CD4-positive, alpha-beta memory T cell (primary cell): ENCODE data around the gene MDN1. TPM values are rescaled to one million over a fixed set of nuclear protein-coding genes. Genes with fewer than 3 reads are reported as not detected.

Source experiments
- CTCF ChIA-PET: fragments of 350-600 bp; sonication (Branson Sonifier 250); formaldehyde crosslinking; loops from one replicate; lab custom pipeline; 2021; ENCODE audit warnings: inconsistent platforms; ENCODE audit not compliant: partially characterized antibody; lab: Charles Lee
- POLR2A ChIA-PET: fragments of 350-600 bp; sonication (Branson Sonifier 250); formaldehyde crosslinking; loops from one replicate; lab custom pipeline; 2021; ENCODE audit not compliant: partially characterized antibody; lab: Charles Lee
- DNase-seq, 5 donors: peaks; one replicate each; pipeline versions ENCODE4 v3.0.0 to v3.0.0-alpha.2; 2020 to 2022; ENCODE audit warnings: mixed read lengths in 1 of 5
- H3K27ac ChIP-seq: one replicate; pipeline ENCODE4 v1.7.0; 2013; ENCODE audit warnings: low read depth, low read length
- H3K27me3 ChIP-seq: 2 replicates; pipeline ENCODE4 v1.7.0; 2013; ENCODE audit warnings: mild to moderate bottlenecking, low read length, moderate library complexity; ENCODE audit not compliant: insufficient read depth
- H3K36me3 ChIP-seq: 2 replicates; pipeline ENCODE4 v1.7.0; 2013; ENCODE audit warnings: mild to moderate bottlenecking, low read length, moderate library complexity; ENCODE audit not compliant: insufficient read depth
- H3K4me1 ChIP-seq: 2 replicates; pipeline ENCODE4 v1.7.0; 2013; ENCODE audit warnings: mild to moderate bottlenecking, low read length, moderate library complexity; ENCODE audit not compliant: insufficient read depth
- H3K4me3 ChIP-seq, 2 donors: one replicate each; pipeline ENCODE4 v1.7.0; 2013; ENCODE audit warnings: low read length in 2 of 2, mild to moderate bottlenecking in 1 of 2
- H3K9me3 ChIP-seq, 2 donors: one replicate each; pipeline ENCODE4 v1.7.0; 2013; ENCODE audit warnings: low read length in 2 of 2, control low read depth in 1 of 2; ENCODE audit not compliant: control insufficient read depth in 1 of 2
- H3K27ac Mint-ChIP-seq, 7 donors: one replicate each; pipeline ENCODE4 v1.8.0; 2020 to 2021; ENCODE audit warnings: mixed read lengths in 7 of 7, mild to moderate bottlenecking in 6 of 7, inconsistent platforms in 3 of 7, moderate library complexity in 3 of 7
- H3K27me3 Mint-ChIP-seq, 2 donors: one replicate each; pipeline ENCODE4 v1.8.0; 2020 to 2021; ENCODE audit warnings: mixed read lengths in 2 of 2
- H3K36me3 Mint-ChIP-seq, 2 donors: one replicate each; pipeline ENCODE4 v1.8.0; 2020 to 2021; ENCODE audit warnings: mixed read lengths in 2 of 2, inconsistent platforms in 1 of 2, mild to moderate bottlenecking in 1 of 2
- H3K4me1 Mint-ChIP-seq, 4 donors: one replicate each; pipeline ENCODE4 v1.8.0; 2020 to 2021; ENCODE audit warnings: mixed read lengths in 4 of 4, mild to moderate bottlenecking in 1 of 4
- H3K4me3 Mint-ChIP-seq, 8 donors: one replicate each; pipeline ENCODE4 v1.8.0; 2020 to 2021; ENCODE audit warnings: mixed read lengths in 8 of 8, mild to moderate bottlenecking in 7 of 8, moderate library complexity in 6 of 8, inconsistent platforms in 3 of 8
- H3K9me3 Mint-ChIP-seq, 8 donors: one replicate each; pipeline ENCODE4 v1.8.0; 2020 to 2021; ENCODE audit warnings: mixed read lengths in 8 of 8, mild to moderate bottlenecking in 5 of 8, inconsistent platforms in 3 of 8, moderate library complexity in 1 of 8
- intact Hi-C: fragments of 100-400 bp; cut with micrococcal nuclease; formaldehyde crosslinking; loops from one replicate; pipeline ENCODE4 v1.15.1; 2023
- polyA plus RNA-seq, 2 donors: library from polyadenylated mRNA; unstranded; fragments of 300-500 nt; fragmentation: Illumina TruSeq; gene quantifications; one replicate each; pipeline ENCODE4 v1.2.3, GENCODE V29; 2021
- total RNA-seq, 2 experiments: library from RNA; stranded (reverse); gene quantifications; one replicate each; pipeline ENCODE4 v1.2.3, GENCODE V29; 2021

Gene MDN1
- total and polyA plus RNA-seq, 4 experiments from 2014 or later = 4.1 to 72.2 (median 36.1) TPM

GRCh38 chr6:89597372-89597771, 222.2 kb downstream of the MDN1 start:
- CTCF ChIA-PET = no interaction called here
- no peak overlapping the region for H3K4me3 Mint-ChIP-seq

DNA sequence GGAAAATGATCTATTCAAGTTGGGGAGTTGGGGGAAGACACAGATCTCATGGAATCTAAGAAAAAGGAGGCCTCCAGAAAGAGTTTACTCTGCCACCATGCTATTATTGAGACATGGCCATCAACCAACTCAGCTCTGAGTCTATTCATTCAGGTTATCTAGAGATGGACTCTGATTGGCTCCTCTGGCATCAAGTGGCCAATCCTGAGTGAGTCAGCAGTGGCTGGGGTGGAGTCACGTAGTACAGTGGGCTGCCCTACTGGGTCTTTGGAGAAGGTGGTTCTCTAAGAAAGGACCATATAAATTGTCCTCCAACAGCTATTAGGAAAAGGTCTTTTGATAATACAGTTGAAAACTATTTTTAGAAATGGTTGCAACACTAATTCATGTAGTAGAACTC, 223.1 kb downstream of the MDN1 start:
- H3K4me3 ChIP-seq = no peak overlapping the region
- H3K36me3 ChIP-seq = no peaks in the 10 kb centered on the region
- Mint-ChIP-seq H3K4me3 (no peak overlapping the region), H3K4me1 (peaks cover 11 to 19% (median 15%) of the 10 kb centered on the region in 4 donors), H3K27me3 (no peaks in the 10 kb centered on the region), H3K36me3 (peaks cover 0 to 10% of the 10 kb centered on the region in 2 donors), H3K27ac (peak overlapping the region in 6 of 7 donors; percentile 12 to 88 (median 68)), H3K9me3 (peaks cover 0 to 4% (median under 1%) of the 10 kb centered on the region in 8 donors)
- DNase-seq = no peak
- H3K27ac ChIP-seq = no peak overlapping the region
- POLR2A ChIA-PET = no interaction called here
- CTCF ChIA-PET = no interaction called here
- peaks cover 11% of the 10 kb centered on the region for H3K4me1 ChIP-seq
- no peaks in the 10 kb centered on the region for H3K27me3 ChIP-seq
- intact Hi-C loops = no loop called here
- no peaks in the 10 kb centered on the region for H3K9me3 ChIP-seq

More at GRCh38 chr6:89597372-89597771, 222.2 kb downstream of the MDN1 start:
- H3K36me3 ChIP-seq = no peaks in the 10 kb centered on the region
- Mint-ChIP-seq H3K27ac (no peak overlapping the region), H3K4me1 (peaks cover 11 to 19% (median 15%) of the 10 kb centered on the region in 4 donors), H3K27me3 (no peaks in the 10 kb centered on the region), H3K9me3 (peaks cover 0 to 4% (median under 1%) of the 10 kb centered on the region in 8 donors), H3K36me3 (peaks cover 0 to 10% of the 10 kb centered on the region in 2 donors)
- POLR2A ChIA-PET = no interaction called here
- intact Hi-C loops = no loop called here
- H3K9me3 ChIP-seq = no peaks in the 10 kb centered on the region
- H3K4me3 ChIP-seq = no peak overlapping the region
- H3K4me1 ChIP-seq = peaks cover 11% of the 10 kb centered on the region
- H3K27ac ChIP-seq = no peak overlapping the region
- DNase-seq = no peak
- no peaks in the 10 kb centered on the region for H3K27me3 ChIP-seq

DNA sequence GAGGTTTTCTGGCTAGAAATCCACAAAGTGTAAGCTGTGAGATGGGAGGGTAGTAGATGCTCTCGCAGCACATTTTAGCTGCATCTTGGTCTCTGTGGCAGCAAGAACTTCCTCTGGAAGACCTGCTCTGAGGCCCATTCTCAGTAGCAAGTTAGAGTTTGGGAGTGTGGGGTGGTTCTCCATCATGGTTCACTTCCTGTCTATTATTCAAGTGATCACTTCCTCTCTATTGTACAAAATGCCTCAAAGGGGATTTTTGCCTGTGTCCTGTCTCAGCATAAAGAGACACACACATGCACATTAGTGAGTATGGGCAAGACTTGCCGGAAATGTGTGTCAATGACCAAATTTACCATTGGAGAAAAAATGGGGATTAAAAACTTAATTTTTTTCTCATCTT, 223.5 kb downstream of the MDN1 start:
- Histone ChIP-seq H3K36me3 (no peaks in the 10 kb centered on the region), H3K27me3 (no peaks in the 10 kb centered on the region), H3K9me3 (no peaks in the 10 kb centered on the region), H3K4me3 (no peak overlapping the region), H3K27ac (no peak overlapping the region), H3K4me1 (peaks cover 11% of the 10 kb centered on the region)
- Mint-ChIP-seq H3K9me3 (peaks cover 0 to 4% (median under 1%) of the 10 kb centered on the region in 8 donors), H3K4me1 (peaks cover 11 to 19% (median 15%) of the 10 kb centered on the region in 4 donors), H3K27ac (peak overlapping the region; percentile 12 to 88 (median 82)), H3K27me3 (no peaks in the 10 kb centered on the region), H3K4me3 (peak overlapping the region in 2 of 8 donors; percentile 11 to 59), H3K36me3 (peaks cover 0 to 10% of the 10 kb centered on the region in 2 donors)
- intact Hi-C loops = no loop called here
- ChIA-PET POLR2A (no interaction called here), CTCF (no interaction called here)
- DNase-seq = peak in 2 of 5 donors; percentile 5 to 21

Other genes with a start within 250 kb of the MDN1 start
- gene LYRM2, start 181.0 kb downstream of the MDN1 start, total RNA-seq = 10 to 100 TPM; 31.8 to 36.7 TPM
- 10 to 100 TPM; 73.1 to 73.3 TPM for gene LYRM2, start 181.0 kb downstream of the MDN1 start, polyA plus RNA-seq
- 10 to 100 TPM; 59.4 to 61.7 TPM for gene CASP8AP2, start 10.1 kb upstream of the MDN1 start, total RNA-seq
- gene CASP8AP2, start 10.1 kb upstream of the MDN1 start, polyA plus RNA-seq = 10 to 100 TPM; 33.9 to 60.7 TPM
- not detected for gene GJA10, start 74.7 kb upstream of the MDN1 start, total RNA-seq
- gene GJA10, start 74.7 kb upstream of the MDN1 start, polyA plus RNA-seq = not detected